SU-DHL-6 (cell line): ENCODE measurements around the gene WSCD1.

Experiments
- H2AFZ ChIP-seq: fragments of 200-600 bp; sonication (generic); 2 replicates; pipeline ENCODE4 v1.6.1; 2014; ENCODE audit warnings: low read depth, mild to moderate bottlenecking, moderate library complexity, mixed read lengths, antibody characterized with exemption, low read length; ENCODE audit not compliant: severe bottlenecking
- H3F3A ChIP-seq: fragments of 200-600 bp; shearing (Covaris generic); 2 replicates; pipeline ENCODE4 v1.6.0; 2016; ENCODE audit warnings: antibody characterized with exemption, mild to moderate bottlenecking; ENCODE audit not compliant: insufficient read depth
- H3K27ac ChIP-seq: fragments of 200-600 bp; sonication (generic); 2 replicates; pipeline ENCODE4 v1.5.1; 2016; ENCODE audit warnings: low read depth, mild to moderate bottlenecking, low read length, moderate library complexity, mixed read lengths
- H3K27me3 ChIP-seq: fragments of 200-600 bp; sonication (generic), shearing (Covaris generic); 2 replicates; pipeline ENCODE4 v1.6.0; 2014; ENCODE audit warnings: mild to moderate bottlenecking, low read length
- H3K36me3 ChIP-seq: fragments of 200-600 bp; sonication (generic); 2 replicates; pipeline ENCODE4 v1.6.1; 2014; ENCODE audit warnings: mild to moderate bottlenecking, low read length, mixed read lengths
- H3K4me2 ChIP-seq: fragments of 300-600, 200-600 bp; shearing (Covaris generic), sonication (generic); 2 replicates; pipeline ENCODE4 v1.6.0; 2014; ENCODE audit warnings: low read length, low read depth, mild to moderate bottlenecking; ENCODE audit not compliant: poor library complexity, severe bottlenecking
- H3K4me3 ChIP-seq: fragments of 200-600 bp; sonication (generic); 2 replicates; pipeline ENCODE4 v1.5.1; 2014; ENCODE audit warnings: antibody characterized with exemption, low read length, mild to moderate bottlenecking, mixed read lengths; ENCODE audit not compliant: insufficient read depth, poor library complexity, severe bottlenecking
- H3K79me2 ChIP-seq: fragments of 200-600 bp; sonication (generic); 2 replicates; pipeline ENCODE4 v1.6.1; 2014; ENCODE audit warnings: mild to moderate bottlenecking, low read length, moderate library complexity; ENCODE audit not compliant: insufficient read depth
- H3K9ac ChIP-seq: fragments of 200-600 bp; sonication (generic); 2 replicates; pipeline ENCODE4 v1.7.0; 2014; ENCODE audit warnings: mild to moderate bottlenecking, low read length
- H3K9me2 ChIP-seq: fragments of 200-600 bp; sonication (generic); replicated peaks from 2 replicates; pipeline ENCODE4 v1.6.1; 2014; ENCODE audit warnings: low read length; ENCODE audit not compliant: insufficient read depth
- H3K9me3 ChIP-seq: fragments of 200-600 bp; sonication (generic); 2 replicates; pipeline ENCODE4 v1.6.1; 2014; ENCODE audit warnings: low read length, mixed read lengths; ENCODE audit not compliant: insufficient read depth
- H4K20me1 ChIP-seq: fragments of 200-600 bp; sonication (generic); 2 replicates; pipeline ENCODE4 v1.6.1; 2014; ENCODE audit warnings: low read depth, mild to moderate bottlenecking, antibody characterized with exemption, low read length, moderate library complexity, mixed read lengths
- CTCF ChIP-seq: fragments of 200-600 bp; sonication (generic); IDR thresholded peaks from one replicate; pipeline ENCODE4 v1.5.1; 2017; ENCODE audit warnings: antibody characterized with exemption, mild to moderate bottlenecking, low read length, moderate library complexity; ENCODE audit not compliant: insufficient read depth, poor library complexity, severe bottlenecking
- EZH2phosphoT487 ChIP-seq: fragments of 200-600 bp; sonication (generic), shearing (Covaris generic); conservative IDR thresholded peaks from 2 replicates; pipeline ENCODE4 v1.6.1; 2018; ENCODE audit warnings: mild to moderate bottlenecking, antibody characterized with exemption, low read length, moderate library complexity, mixed read lengths

Gene WSCD1

GRCh38 chr17:6162216-6162615, 92.0 kb downstream of the WSCD1 start:
- H4K20me1 ChIP-seq = no peaks in the 10 kb centered on the region
- H3K9ac ChIP-seq = no peak overlapping the region
- no peak overlapping the region for H3K4me3 ChIP-seq
- no peaks in the 10 kb centered on the region for H3K79me2 ChIP-seq
- no peak overlapping the region for H2AFZ ChIP-seq
- no peaks in the 10 kb centered on the region for H3F3A ChIP-seq
- TF ChIP-seq EZH2phosphoT487 (no peak), CTCF (no peak)
- H3K4me2 ChIP-seq = no peak overlapping the region
- H3K27ac ChIP-seq = no peak overlapping the region
- no peaks in the 10 kb centered on the region for H3K27me3 ChIP-seq
- no peaks in the 10 kb centered on the region for H3K9me3 ChIP-seq
- H3K36me3 ChIP-seq = no peaks in the 10 kb centered on the region
- no peaks in the 10 kb centered on the region for H3K9me2 ChIP-seq

- Histone ChIP-seq H4K20me1 (no peaks in the 10 kb centered on the region), H3K4me2 (no peak overlapping the region), H3K4me3 (no peak overlapping the region), H3K79me2 (no peaks in the 10 kb centered on the region), H3K9me2 (no peaks in the 10 kb centered on the region), H3K9me3 (no peaks in the 10 kb centered on the region), H3K27ac (no peak overlapping the region), H3K9ac (no peak overlapping the region), H3F3A (no peaks in the 10 kb centered on the region), H3K27me3 (no peaks in the 10 kb centered on the region), H2AFZ (no peak overlapping the region), H3K36me3 (no peaks in the 10 kb centered on the region)
- TF ChIP-seq EZH2phosphoT487 (no peak), CTCF (no peak)
These were observed 92.7 kb downstream of the WSCD1 start for GRCh38 chr17:6162892-6163291.

GRCh38 chr17:6163612-6164333, 93.6 kb downstream of the WSCD1 start:
- Histone ChIP-seq H3K9ac (no peak overlapping the region), H3K36me3 (no peaks in the 10 kb centered on the region), H4K20me1 (no peaks in the 10 kb centered on the region), H3K4me3 (no peak overlapping the region), H3K27me3 (no peaks in the 10 kb centered on the region), H3K9me2 (no peaks in the 10 kb centered on the region), H3K9me3 (no peaks in the 10 kb centered on the region), H3K79me2 (no peaks in the 10 kb centered on the region), H3K27ac (no peak overlapping the region), H3K4me2 (no peak overlapping the region), H3F3A (no peaks in the 10 kb centered on the region), H2AFZ (no peak overlapping the region)
- no peak for TF ChIP-seq CTCF
- TF ChIP-seq EZH2phosphoT487 = no peak
